GM04504 (cell line): ENCODE measurements around the gene ANKMY1.

Experiments
- DNase-seq: peaks from one replicate; pipeline ENCODE4 v3.0.0-alpha.2; 2012; ENCODE audit warnings: low read depth

Gene ANKMY1

GRCh38 chr2:240557808-240558207, at the start of gene ANKMY1:
TSS of gene ANKMY1 (minus strand) at chr2:240557988. CDS start at chr2:240557335, 653 bp downstream.
- peak; percentile 30 for DNase-seq

GRCh38 chr2:240605867-240606743, 48.3 kb upstream of the ANKMY1 start:
- DNase-seq, result no peak

- DNase-seq, result no peak
Observed at GRCh38 chr2:240604939-240605716, 47.3 kb upstream of the ANKMY1 start.

- no peak for DNase-seq
Observed at GRCh38 chr2:240604291-240604938, 46.6 kb upstream of the ANKMY1 start.

- DNase-seq, result no peak
Observed at GRCh38 chr2:240603846-240604245, 46.1 kb upstream of the ANKMY1 start.

- no peak for DNase-seq
Observed at GRCh38 chr2:240603081-240603835, 45.5 kb upstream of the ANKMY1 start.

- no peak for DNase-seq
Observed at GRCh38 chr2:240602266-240603050, 44.7 kb upstream of the ANKMY1 start.

- no peak for DNase-seq
Observed at GRCh38 chr2:240601831-240602160, 44.0 kb upstream of the ANKMY1 start.

GRCh38 chr2:240601061-240601830, 43.5 kb upstream of the ANKMY1 start:
- no peak for DNase-seq

- DNase-seq, result no peak
Observed at GRCh38 chr2:240600451-240600961, 42.7 kb upstream of the ANKMY1 start.

- DNase-seq, result no peak
Observed at GRCh38 chr2:240599141-240599583, 41.4 kb upstream of the ANKMY1 start.

GRCh38 chr2:240598311-240598911, 40.6 kb upstream of the ANKMY1 start:
- DNase-seq, result no peak

GRCh38 chr2:240597419-240598181, 39.8 kb upstream of the ANKMY1 start:
- DNase-seq, result no peak

- DNase-seq, result no peak
Observed at GRCh38 chr2:240597054-240597418, 39.2 kb upstream of the ANKMY1 start.

GRCh38 chr2:240596491-240596931, 38.7 kb upstream of the ANKMY1 start:
- DNase-seq, result no peak

- DNase-seq, result no peak
Observed at GRCh38 chr2:240596080-240596460, 38.3 kb upstream of the ANKMY1 start.

- DNase-seq, result no peak
Observed at GRCh38 chr2:240595381-240596079, 37.7 kb upstream of the ANKMY1 start.
